ENCODE results near the gene MUS81. TPM values are rescaled to one million over a fixed set of nuclear protein-coding genes. Genes with fewer than 3 reads are reported as not detected.

MUS81 gene
- total and polyA plus RNA-seq, 2 of the 13 experiments (the other 11 are each of a cell fraction or from before 2014, with no cell fraction given), result 25.6 to 30.2 TPM

GRCh38 chr11:65817835-65818680, 42.2 kb upstream of the MUS81 start (continued):
- no peak; the same call in 1 of the 2 replicates for TF ChIP-seq ZBED4 (CRISPR knock-in tag; IDR thresholded peaks at IDR 0.05; ENCODE audit: borderline replicate concordance)
- peak; percentile 46; the same call in 1 of the 2 replicates for TF ChIP-seq ZNF788 (CRISPR knock-in tag; IDR thresholded peaks at IDR 0.05; ENCODE audit: borderline replicate concordance)
- no peak for TF ChIP-seq MIER2 (CRISPR knock-in tag; IDR thresholded peaks at IDR 0.05)
- TF ChIP-seq EZH2 (conservative IDR thresholded peaks at IDR 0.05; ENCODE audit: low read depth, low read length), result no peak
- peak; percentile 74 for TF ChIP-seq THAP11 (CRISPR knock-in tag; IDR thresholded peaks at IDR 0.05)
- TF ChIP-seq ZNF264 (CRISPR knock-in tag; IDR thresholded peaks at IDR 0.05), result no peak
- TF ChIP-seq ZBTB1 (CRISPR knock-in tag; IDR thresholded peaks at IDR 0.05; ENCODE audit: borderline replicate concordance), result no peak
- no peak for TF ChIP-seq ZNF770 (CRISPR knock-in tag; IDR thresholded peaks at IDR 0.05)
- TF ChIP-seq ZNF496 (CRISPR knock-in tag; IDR thresholded peaks at IDR 0.05; ENCODE audit: insufficient replicate concordance), result no peak
- TF ChIP-seq ETV6 (CRISPR knock-in tag; conservative IDR thresholded peaks at IDR 0.05), result no peak
- 0 out of 2 replicates have a peak, but pooled peaks have one; percentile 65 for TF ChIP-seq MAZ (IDR thresholded peaks at IDR 0.05; ENCODE audit: borderline replicate concordance, low read depth, low read length)
- peak; percentile 53; the same call in 1 of the 2 replicates for TF ChIP-seq MAZ (CRISPR knock-in tag; IDR thresholded peaks at IDR 0.05; ENCODE audit: low read depth)
- TF ChIP-seq ZNF225 (CRISPR knock-in tag; IDR thresholded peaks at IDR 0.05), result no peak
- no peak for TF ChIP-seq ZKSCAN8 (CRISPR knock-in tag; IDR thresholded peaks at IDR 0.05; ENCODE audit: borderline replicate concordance)
- TF ChIP-seq SP1 (IDR thresholded peaks at IDR 0.05), result no peak
- no peak for TF ChIP-seq SP1 (CRISPR knock-in tag; IDR thresholded peaks at IDR 0.05)
- TF ChIP-seq JARID2 (CRISPR knock-in tag; IDR thresholded peaks at IDR 0.05; ENCODE audit: insufficient replicate concordance), result peak; percentile 63
- TF ChIP-seq ZNF343 (CRISPR knock-in tag; IDR thresholded peaks at IDR 0.05), result no peak
- TF ChIP-seq XRCC5 (optimal IDR thresholded peaks at IDR 0.05; ENCODE audit: low read length), result peak; percentile 72
- no peak for TF ChIP-seq ZNF282 (IDR thresholded peaks at IDR 0.05; ENCODE audit: partially characterized antibody)
- TF ChIP-seq RNF2 (conservative IDR thresholded peaks at IDR 0.05; ENCODE audit: low read depth), result no peak
- TF ChIP-seq ZSCAN29 (CRISPR knock-in tag; conservative IDR thresholded peaks at IDR 0.05), result no peak
- TF ChIP-seq ISX (CRISPR knock-in tag; conservative IDR thresholded peaks at IDR 0.05), result no peak
- no peak for TF ChIP-seq ZNF10 (CRISPR knock-in tag; IDR thresholded peaks at IDR 0.05; ENCODE audit: borderline replicate concordance, low read depth)
- no peak for TF ChIP-seq NR3C1 (CRISPR knock-in tag; IDR thresholded peaks at IDR 0.05)
- TF ChIP-seq TAF15 (IDR thresholded peaks at IDR 0.05; ENCODE audit: low read depth, low read length, poor library complexity, severe bottlenecking), result no peak
- no peak for TF ChIP-seq ZNF792 (CRISPR knock-in tag; IDR thresholded peaks at IDR 0.05)

Data from HepG2 (cell line).